GM12865 (cell line): ENCODE measurements around the gene ZBTB25.

Source experiments
- DNase-seq: peaks from one replicate; pipeline ENCODE4 v3.0.0; 2010; ENCODE audit warnings: low read depth
- H3K4me3 ChIP-seq: 2 replicates; pipeline ENCODE4 v1.5.1; 2011; ENCODE audit warnings: mild to moderate bottlenecking, low read depth, low read length, control low read depth
- CTCF ChIP-seq: IDR thresholded peaks from 2 replicates; pipeline ENCODE4 v1.5.1; 2011; ENCODE audit warnings: low read length, control low read depth, low read depth, inconsistent platforms; ENCODE audit not compliant: insufficient read depth; ENCODE audit errors: missing control alignments

Gene ZBTB25

DNA sequence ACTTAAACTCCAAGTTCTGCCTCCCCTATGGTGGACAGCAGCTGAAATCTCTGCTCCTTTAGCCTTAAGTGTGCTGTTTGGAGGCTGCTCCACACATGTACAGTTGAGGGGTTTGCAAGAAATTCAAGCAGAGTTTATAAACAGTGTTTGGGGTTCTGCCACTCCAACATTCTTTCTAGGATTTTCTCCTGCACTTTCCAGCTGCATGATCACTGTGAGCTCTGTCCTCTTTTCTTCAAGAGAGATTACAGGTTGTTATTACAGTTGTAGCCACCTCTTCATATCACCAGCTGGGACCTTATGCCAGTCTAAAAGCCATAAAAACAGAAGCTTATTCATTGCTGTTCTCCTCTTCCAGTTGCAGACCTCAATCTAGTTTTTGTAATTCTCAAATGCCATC lies 8.4 kb downstream of the ZBTB25 start:
- no peak overlapping the region for H3K4me3 ChIP-seq
- no peak for DNase-seq
- TF ChIP-seq CTCF = no peak

DNA sequence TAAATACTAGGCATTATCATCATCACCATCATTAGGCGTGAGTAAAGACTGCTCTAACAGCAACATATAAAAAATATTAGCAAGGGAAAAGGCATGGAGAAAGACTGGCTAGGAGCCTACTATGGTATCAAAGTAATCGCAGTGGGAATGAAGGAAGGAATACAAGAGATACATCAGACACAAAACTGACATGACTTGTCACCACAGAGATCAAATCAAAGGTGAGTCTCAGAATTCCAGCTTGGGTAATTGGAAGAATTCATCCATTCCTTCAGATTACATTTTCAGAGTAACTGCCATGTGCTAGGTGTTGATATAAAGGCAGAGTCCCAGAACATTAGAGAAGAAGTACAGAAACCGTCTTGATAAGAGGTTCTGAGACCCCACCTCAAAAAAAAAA lies 10.2 kb downstream of the ZBTB25 start:
- TF ChIP-seq CTCF = no peak
- H3K4me3 ChIP-seq = no peak overlapping the region
- DNase-seq = no peak

DNA sequence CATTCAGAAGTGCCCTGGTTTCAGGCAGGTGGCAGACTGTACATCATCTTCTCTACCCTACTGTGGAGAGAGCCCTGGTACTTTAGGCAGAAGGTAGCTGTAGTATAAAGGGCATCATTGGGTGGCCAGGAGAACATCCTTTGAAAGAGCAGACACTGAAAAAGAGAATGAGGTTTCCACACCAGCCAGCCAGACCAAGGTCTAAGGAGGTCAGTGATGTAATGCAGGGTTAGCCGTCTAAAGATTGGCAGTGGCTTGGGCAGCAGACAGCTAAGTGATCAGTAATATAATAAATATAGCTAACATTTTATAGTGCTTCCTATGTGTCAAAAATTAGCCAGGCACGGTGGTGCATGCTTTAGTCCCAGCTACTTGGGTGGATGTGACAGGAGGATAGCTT lies 12.0 kb downstream of the ZBTB25 start:
- H3K4me3 ChIP-seq = no peak overlapping the region
- no peak for DNase-seq
- TF ChIP-seq CTCF = no peak

- TF ChIP-seq CTCF = no peak
- DNase-seq = no peak
- no peak overlapping the region for H3K4me3 ChIP-seq
Measured at GRCh38 chr14:64488590-64489099, 15.0 kb downstream of the ZBTB25 start.

DNA sequence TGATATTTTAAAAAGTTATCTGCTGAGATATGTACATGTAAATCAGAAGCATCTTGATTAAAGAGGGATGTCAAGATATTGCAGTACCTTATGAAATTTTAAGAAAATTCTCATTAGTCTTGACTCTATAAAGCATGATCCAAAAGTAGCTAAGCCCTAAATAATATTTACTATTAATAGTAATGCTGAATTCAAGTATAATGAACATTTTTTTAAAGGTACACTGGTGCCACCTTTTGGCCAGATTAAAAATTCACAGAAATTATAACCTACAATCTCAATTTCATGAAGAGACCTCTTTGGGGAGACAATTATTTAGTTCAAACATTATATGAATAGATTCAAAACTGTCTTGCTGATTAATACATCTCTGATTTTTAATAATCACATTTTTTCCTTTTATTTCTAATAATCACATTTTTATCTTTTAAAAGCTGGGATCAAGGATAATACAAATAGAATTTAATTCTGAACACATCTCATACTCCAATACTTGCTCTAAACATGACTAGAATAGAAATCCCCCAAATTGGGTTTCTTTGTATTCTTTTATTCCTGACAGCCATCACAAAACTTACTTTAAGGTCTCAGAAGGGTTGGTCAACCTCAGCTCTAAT lies 24.9 kb downstream of the ZBTB25 start:
- peak; percentile 36 for DNase-seq
- no peak for TF ChIP-seq CTCF
- H3K4me3 ChIP-seq = no peak overlapping the region

- no peak for TF ChIP-seq CTCF
- DNase-seq = no peak
- no peak overlapping the region for H3K4me3 ChIP-seq
Measured at GRCh38 chr14:64476438-64476837, 27.2 kb downstream of the ZBTB25 start.
